G401 (cell line): Measurements from ENCODE around the gene EOLA2. TPM values are rescaled to one million over a fixed set of nuclear protein-coding genes. Genes with fewer than 3 reads are reported as not detected.
"Not testable (repeated sequence)": the region's sequence is repeated elsewhere in the genome, so short reads cannot be mapped to it uniquely, and the experiment has no call there.

Source experiments
- DNase-seq: peaks from one replicate; pipeline ENCODE4 v3.0.0-alpha.2; 2015; ENCODE audit warnings: low spot score
- in situ Hi-C: cut with HindIII; loops from 2 replicates; pipeline ENCODE4 v1.10.0; 2016; ENCODE audit warnings: low sequenced_read_pairs, mixed read lengths
- total RNA-seq: library from RNA; depleted of rRNA; stranded (reverse); fragments of >200 nt; shearing (Covaris generic); gene quantifications from 2 replicates; pipeline ENCODE4 v1.2.3, GENCODE V29; 2014; rRNA removed

Gene EOLA2
- total RNA-seq, 1 experiment from 2014 or later: 47.7 TPM

- no peak for DNase-seq
- in situ Hi-C loops: no loop called here
These were observed 39.7 kb downstream of the EOLA2 start for GRCh38 chrX:149898554-149898953.

- DNase-seq, in situ Hi-C loops: not testable (repeated sequence)
These were observed 47.5 kb downstream of the EOLA2 start for GRCh38 chrX:149890828-149891227.

Other genes with a start within 250 kb of the EOLA2 start
- gene MAGEA11, start 226.4 kb downstream of the EOLA2 start, total RNA-seq: not detected in 2 replicates
- gene HSFX1, start 164.4 kb downstream of the EOLA2 start, total RNA-seq: 0.71 TPM in 1 of 2 replicates, not detected in the other
- gene MAGEA9, start 156.6 kb downstream of the EOLA2 start, total RNA-seq: not detected in 2 replicates
- gene MAGEA8, start 57.3 kb downstream of the EOLA2 start, total RNA-seq: not detected in 2 replicates
- not detected in 2 replicates for gene HSFX4, start 8.9 kb downstream of the EOLA2 start, total RNA-seq